ENCODE results near the gene UGT1A1.
A peak's percentile ranks its signal among the peaks of the same experiment; 100 is the strongest.
"Not testable (repeated sequence)": the region's sequence is repeated elsewhere in the genome, so short reads cannot be mapped to it uniquely, and the experiment has no call there.

UGT1A1 gene

GRCh38 chr2:233760043-233760442, at the start of gene UGT1A1:
Gene UGT1A1 (plus strand): TSS chr2:233760270. CDS start chr2:233760288, 18 bp downstream.
- no peak for DNase-seq (ENCODE audit: low read depth)

GRCh38 chr2:233711312-233712008, 48.6 kb upstream of the UGT1A1 start:
- DNase-seq (ENCODE audit: low read depth) = peak; percentile 51

DNA sequence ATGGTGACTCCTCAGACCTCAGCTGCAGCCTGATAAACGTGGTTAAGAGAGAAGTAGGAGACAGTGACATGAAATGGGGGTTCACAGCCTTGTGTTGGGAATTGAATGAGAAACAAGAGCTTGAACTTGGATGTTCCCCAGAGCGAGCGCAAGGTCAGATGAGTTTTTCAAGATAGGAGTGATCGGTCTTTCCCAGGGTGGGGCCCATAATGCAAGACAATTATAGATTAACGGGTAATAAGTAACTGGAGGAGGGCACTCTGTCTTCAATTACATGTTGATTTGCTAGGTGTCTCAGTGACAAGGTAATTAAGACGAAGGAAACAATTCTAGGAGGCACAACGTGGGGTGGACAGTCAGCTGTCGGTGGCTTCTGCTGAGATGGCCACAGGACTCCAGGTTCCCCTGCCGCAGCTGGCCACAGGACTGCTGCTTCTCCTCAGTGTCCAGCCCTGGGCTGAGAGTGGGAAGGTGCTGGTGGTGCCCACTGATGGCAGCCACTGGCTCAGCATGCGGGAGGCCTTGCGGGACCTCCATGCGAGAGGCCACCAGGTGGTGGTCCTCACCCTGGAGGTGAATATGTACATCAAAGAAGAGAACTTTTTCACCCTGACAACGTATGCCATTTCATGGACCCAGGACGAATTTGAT, 47.3 kb upstream of the UGT1A1 start, which contains the start of gene UGT1A5:
TSS of gene UGT1A5 (plus strand) at position 297 of the 651 bp plus-strand sequence. CDS start at position 382, 85 bp downstream.
- DNase-seq (ENCODE audit: low read depth) = no peak

- DNase-seq (ENCODE audit: low read depth) = no peak
Observed at GRCh38 chr2:233713262-233713615, 46.8 kb upstream of the UGT1A1 start.

GRCh38 chr2:233714121-233714520, 45.9 kb upstream of the UGT1A1 start:
- no peak for DNase-seq (ENCODE audit: low read depth)

- no peak for DNase-seq (ENCODE audit: low read depth)
Observed at GRCh38 chr2:233718552-233718951, 41.5 kb upstream of the UGT1A1 start, which contains the start of gene UGT1A4. Gene UGT1A4 (plus strand): TSS chr2:233718736. CDS start chr2:233718821, 85 bp downstream.

- DNase-seq (ENCODE audit: low read depth) = no peak
Observed at GRCh38 chr2:233728723-233729301, 31.3 kb upstream of the UGT1A1 start, which contains the start of gene UGT1A3. Gene UGT1A3 (plus strand): TSS chr2:233729042. CDS start chr2:233729127, 85 bp downstream.

GRCh38 chr2:233736868-233737653, 23.0 kb upstream of the UGT1A1 start:
- not testable (repeated sequence) for DNase-seq (ENCODE audit: low read depth)

DNA sequence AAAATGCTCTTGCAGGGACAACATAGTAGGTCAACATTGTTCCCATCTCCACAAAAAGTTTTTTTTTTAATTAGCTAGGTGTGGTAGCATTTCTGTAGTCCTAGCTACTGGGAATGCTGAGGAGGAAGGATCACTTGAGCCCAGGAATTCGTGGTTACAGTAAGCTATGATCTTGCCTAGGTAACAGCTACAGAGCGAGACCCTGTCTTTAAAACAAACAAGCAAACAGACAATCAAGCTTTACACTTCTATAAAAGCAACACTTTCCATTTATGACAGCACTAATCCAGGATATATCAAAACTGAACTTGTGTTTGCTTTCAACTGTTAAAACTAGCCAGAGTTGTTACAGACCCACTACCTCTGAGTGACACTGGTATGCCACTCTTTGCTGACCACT, 19.2 kb upstream of the UGT1A1 start:
- no peak for DNase-seq (ENCODE audit: low read depth)

DNA sequence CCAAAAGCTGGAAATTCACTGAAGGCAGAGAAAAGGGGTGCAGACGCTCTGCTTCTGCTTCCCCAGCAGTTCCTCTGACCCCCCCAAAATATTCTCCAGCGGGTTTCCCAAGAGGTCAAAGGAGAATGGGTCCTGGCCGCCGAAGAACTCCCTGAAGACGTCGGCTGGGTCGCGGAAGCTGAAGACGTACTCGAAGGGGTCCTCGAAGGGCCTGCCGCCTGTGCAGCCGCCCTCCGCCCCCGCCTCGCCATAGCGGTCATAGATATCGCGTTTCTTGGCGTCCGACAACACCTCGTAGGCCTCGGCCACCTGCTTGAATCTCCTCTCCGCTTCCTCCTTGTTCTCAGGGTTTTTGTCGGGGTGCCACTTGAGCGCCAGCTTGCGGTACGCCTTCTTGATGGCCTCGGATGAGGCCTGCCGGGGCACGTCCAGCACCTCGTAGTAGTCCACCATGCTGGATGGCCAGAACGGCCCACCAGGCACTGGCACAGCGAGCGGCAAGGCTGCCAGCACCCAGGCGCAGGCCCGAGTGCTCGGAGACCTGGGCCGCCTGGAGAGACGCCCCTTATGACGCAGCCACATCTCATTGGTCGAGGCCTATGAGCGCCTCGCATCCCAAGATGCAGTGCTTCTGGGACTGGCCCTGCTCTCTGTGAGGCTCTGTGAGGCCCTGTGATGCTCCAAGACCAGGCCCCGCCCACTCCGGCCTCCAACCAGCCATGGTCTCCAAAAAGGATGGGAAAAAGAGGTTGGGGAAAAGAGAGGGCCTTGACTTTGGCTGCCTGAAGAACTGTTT, 16.4 kb upstream of the UGT1A1 start:
- no peak for DNase-seq (ENCODE audit: low read depth)

DNA sequence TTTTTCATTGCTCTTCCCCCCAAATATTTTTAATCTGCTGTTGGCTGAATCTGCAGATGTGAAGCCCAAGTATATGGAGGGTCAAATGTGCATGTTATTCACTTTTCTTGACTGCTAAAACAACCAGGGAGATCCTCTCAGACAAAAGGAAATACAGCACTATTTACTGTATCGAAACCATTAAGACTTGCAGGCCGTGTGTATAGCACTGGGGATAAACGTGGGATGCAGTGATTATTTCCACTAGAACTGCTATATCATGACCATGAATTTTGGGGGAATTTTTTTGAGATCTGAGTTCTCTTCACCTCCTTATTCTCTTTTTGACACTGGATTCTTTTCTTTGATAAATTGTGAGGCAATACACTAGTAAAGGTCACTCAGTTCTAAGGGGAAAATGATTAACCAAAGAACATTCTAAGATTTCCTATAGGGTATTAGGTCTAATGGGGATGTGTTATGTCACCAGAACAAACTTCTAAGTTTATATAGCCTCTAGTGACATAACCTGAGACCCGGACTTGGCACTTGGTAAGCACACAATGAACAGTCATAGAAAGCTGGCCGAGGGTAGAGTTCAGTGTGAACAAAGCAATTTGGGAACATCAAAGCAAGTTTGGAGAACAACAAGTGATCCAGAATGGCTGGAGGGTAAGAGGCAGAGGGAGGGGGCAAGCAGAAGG, 14.9 kb upstream of the UGT1A1 start:
- DNase-seq (ENCODE audit: low read depth) = no peak

GRCh38 chr2:233745838-233746237, 14.2 kb upstream of the UGT1A1 start:
- DNase-seq (ENCODE audit: low read depth) = not testable (repeated sequence)

GRCh38 chr2:233746475-233747282, 13.4 kb upstream of the UGT1A1 start:
- no peak for DNase-seq (ENCODE audit: low read depth)

- DNase-seq (ENCODE audit: low read depth) = no peak
Observed at GRCh38 chr2:233747283-233747544, 12.9 kb upstream of the UGT1A1 start.

DNA sequence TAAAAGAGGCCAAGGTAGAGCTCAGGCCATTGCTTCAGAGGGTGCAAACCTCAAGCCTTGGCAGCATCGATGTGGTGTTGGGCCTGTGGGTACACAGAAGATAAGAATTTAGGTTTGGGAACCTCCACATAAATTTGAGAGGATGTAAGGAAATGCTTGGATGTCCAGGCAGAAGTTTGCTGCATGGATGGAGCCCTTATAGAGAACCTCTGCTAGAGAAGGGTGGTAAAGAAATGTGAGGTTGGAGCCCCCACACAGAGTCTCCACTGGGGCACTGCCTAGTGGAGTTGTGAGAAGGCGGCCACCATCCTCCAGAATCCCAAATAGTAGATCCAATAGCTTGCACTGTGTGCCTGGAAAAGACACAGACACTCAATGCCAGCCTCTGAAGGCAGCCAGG, 9.4 kb upstream of the UGT1A1 start:
- not testable (repeated sequence) for DNase-seq (ENCODE audit: low read depth)

DNA sequence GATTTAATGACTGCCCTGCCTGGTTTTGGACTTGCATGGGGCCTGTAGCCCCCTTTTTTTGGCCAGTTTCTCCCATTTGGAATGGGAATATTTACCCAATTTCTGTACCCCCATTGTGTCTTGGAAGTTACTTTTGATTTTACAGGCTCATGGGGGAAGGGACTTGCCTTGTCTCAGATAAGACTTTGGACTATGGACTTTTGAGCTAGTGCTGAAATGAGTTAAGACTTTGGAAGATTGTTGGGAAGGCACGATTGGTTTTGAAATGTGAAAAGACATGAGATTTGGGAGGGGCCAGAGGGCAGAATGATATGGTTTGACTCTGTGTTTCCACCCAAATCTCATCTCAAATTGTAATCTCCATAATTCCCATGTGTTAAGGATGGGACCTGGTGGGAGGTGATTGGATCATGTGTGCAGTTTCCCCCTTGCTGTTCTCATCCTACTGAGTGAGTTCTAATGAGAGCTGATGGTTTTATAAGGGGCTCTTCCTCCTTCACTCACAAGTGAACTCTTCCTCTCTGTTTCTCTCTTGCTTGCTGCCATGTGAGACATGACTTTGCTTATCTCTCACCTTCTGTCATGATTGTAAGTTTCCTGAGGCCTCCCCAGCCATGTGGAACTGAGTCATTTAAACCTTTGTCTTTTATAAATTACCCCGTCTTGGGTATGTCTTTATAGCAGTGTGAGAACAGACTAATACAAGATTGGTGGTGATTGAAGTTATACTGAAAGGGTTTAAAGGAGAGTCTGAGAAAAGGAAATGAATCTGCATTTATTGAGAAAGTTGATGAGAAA, 8.7 kb upstream of the UGT1A1 start:
- not testable (repeated sequence) for DNase-seq (ENCODE audit: low read depth)

GRCh38 chr2:233754872-233755611, 5.0 kb upstream of the UGT1A1 start:
- DNase-seq (ENCODE audit: low read depth) = no peak

- no peak for DNase-seq (ENCODE audit: low read depth)
Observed at GRCh38 chr2:233756429-233757081, 3.5 kb upstream of the UGT1A1 start.
